ENCODE measurements around the gene SLC2A4RG.
A peak's percentile ranks its signal among the peaks of the same experiment; 100 is the strongest.
"Not testable (repeated sequence)": the region's sequence is repeated elsewhere in the genome, so short reads cannot be mapped to it uniquely, and the experiment has no call there.

SLC2A4RG gene

DNA sequence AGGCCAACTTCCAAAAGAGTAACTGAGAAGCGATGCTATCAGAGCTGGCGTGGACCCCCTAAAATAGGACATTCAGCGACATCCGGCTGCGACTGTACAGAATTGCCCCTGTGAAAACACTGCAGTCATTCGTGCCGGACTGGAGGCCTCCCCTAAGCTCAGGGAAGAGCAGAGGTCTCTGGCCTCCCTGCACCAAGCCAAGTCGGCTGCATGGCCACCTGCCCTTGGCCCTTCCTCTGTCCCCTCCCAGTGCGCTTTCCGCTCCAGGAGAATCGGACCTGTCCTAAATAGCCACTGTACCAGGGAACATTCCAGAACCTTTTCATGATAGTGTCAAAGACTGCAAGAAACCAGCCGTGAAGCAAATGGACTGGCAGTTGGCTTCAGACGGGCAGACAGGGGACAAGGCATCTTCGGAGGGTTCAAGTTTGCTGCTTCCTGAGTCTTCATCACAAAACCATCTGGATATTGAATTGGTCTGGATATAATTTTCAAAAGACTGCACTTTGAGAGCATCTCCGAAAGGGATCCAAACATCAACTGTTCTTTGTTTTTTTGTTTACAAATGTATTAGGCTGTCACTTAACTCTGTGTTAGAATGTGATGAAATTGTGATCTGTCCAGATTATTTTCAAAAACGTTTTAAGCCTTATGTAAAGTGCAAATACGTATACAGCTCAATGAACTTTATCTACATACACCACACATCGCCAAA, 16.5 kb downstream of the SLC2A4RG start:
- no peak for DNase-seq

GRCh38 chr20:63756648-63756991, 17.0 kb downstream of the SLC2A4RG start:
- DNase-seq, result no peak

GRCh38 chr20:63758152-63758551, 18.6 kb downstream of the SLC2A4RG start:
- no peak for DNase-seq

DNA sequence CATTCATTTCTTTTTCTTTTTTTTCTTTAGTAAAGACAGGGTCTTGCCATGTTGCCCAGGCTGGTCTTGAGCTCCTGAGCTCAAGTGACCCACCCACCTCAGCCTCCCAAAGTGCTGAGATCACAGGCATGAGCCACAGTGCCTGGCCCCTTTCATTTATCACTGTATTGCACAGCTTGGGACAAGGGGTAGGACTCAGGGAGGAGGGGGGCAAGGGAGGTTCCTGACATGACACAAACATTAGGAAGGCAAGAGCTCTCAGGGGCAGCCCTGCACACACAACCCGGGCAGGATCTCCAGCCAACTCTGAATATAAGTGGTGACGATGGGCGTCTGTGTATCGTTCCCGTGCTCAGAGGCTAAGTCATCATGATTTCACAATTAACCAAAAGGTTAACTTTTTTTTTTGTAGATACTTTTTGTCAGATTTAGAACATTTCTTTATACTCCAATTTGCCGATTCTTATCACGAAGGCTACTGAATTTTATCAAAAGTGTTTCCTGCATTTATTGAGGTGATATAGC, 19.9 kb downstream of the SLC2A4RG start:
- DNase-seq, result no peak

DNA sequence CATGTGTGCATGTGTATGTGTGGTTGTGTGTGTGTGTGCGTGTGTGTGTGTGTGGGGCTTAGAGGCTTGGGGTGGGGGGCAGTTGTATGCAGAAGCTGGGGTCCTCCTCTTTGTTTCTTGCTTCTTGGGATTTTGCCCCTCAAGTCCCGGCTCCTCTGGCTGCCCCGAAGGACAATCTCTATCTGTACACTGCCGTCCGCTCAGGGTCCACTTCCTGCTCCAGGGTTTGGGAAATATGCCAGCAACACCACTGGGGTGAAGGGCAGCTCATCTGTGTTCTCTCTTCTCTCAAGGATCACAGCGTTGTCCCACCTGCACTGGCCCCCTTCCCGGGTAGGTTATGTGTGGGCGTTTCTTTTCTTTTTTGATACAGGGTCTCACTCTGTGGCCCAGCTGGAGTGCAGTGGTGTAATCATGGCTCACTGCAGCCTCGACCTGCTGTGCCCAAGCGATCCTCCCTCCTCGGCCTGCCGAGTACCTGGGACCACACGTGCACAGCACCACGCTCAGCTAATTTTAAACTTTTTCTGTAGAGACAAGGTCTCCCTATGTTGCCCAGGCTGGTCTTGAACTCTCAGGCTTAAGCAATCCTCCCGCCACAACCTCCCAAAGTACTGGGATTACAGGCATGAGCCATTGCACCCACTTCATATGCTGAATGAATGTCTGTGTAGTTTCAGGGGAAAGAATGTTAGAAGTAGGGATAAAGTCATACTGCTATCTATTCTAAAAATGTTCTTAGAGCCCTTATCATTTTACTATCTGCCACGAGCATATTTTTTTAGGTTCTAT, 25.7 kb downstream of the SLC2A4RG start:
- DNase-seq, result no peak

DNA sequence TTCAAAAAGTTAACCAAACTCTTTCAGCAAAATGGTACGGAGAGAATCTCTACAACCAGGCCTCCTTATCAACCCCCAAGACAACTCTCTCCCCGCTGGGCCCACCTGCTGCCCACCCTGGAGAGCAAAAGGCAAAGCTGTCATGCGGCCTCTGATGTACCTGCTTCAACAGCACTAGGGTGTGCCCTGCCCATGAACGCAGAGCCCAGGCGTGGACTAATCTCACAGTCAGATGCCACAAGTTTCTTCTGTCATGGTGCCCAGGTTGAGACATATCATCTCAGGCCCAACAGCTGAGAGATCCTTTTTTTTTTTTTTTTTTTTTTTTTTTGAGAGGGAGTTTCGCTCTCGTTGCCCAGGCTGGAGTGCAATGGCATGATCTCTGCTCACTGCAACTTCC, 26.3 kb downstream of the SLC2A4RG start:
- DNase-seq, result no peak

DNA sequence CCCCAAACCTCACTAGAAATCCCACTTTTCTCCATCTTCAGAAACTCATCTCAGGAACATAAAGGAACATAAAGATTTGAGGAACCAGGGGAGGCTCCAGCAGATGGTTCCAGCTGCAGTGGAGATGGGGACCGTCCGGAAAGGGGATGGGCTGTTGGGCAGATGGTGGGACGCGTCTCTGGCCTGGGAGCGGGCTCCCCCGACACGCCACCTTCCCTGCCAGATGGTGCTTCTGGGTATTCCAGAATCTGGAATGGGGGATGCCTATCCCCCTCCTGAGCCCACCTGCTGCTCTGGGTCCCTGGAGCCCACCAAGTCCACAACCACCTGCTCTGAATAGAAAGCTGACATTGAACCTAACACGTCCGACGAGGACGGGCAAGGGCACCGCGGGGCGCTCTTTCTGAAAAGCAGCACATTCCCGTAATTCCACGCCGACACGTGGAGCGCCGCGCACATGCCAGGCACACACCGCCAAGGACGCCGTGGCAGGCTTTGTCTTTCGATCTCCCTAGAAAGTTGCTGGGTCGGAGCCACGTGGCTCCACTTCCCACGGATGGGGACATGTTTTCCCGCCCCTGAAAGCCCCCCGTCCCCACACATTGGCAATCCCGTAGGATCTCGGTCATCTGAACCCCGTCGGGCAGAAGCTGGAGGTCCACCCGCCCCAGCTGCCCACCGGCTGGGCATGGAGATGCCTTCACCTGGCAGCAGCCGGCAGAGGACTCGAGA, 27.3 kb downstream of the SLC2A4RG start:
- DNase-seq, result no peak

DNA sequence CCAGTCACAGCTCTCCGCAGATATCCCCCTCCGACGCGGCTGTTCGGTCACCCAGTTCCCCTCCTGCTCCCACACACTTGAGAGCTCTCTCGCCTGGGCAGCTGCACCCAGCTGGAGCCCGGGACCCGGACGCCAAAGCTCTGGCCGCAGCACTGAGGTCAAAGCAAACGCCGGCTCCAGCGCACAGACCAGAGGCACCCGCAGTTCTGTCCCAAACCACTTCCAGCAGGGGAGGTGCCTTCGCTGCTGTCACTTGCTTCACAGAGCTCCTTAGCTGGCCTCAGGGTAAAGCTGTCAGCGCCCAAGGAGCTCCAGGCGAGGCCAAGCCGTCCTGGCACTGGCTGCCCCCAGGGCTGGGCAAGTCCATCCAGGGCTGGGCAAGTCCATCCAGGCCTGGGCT, 27.9 kb downstream of the SLC2A4RG start:
- DNase-seq, result no peak

GRCh38 chr20:63767886-63768285, 28.3 kb downstream of the SLC2A4RG start:
- DNase-seq, result no peak

DNA sequence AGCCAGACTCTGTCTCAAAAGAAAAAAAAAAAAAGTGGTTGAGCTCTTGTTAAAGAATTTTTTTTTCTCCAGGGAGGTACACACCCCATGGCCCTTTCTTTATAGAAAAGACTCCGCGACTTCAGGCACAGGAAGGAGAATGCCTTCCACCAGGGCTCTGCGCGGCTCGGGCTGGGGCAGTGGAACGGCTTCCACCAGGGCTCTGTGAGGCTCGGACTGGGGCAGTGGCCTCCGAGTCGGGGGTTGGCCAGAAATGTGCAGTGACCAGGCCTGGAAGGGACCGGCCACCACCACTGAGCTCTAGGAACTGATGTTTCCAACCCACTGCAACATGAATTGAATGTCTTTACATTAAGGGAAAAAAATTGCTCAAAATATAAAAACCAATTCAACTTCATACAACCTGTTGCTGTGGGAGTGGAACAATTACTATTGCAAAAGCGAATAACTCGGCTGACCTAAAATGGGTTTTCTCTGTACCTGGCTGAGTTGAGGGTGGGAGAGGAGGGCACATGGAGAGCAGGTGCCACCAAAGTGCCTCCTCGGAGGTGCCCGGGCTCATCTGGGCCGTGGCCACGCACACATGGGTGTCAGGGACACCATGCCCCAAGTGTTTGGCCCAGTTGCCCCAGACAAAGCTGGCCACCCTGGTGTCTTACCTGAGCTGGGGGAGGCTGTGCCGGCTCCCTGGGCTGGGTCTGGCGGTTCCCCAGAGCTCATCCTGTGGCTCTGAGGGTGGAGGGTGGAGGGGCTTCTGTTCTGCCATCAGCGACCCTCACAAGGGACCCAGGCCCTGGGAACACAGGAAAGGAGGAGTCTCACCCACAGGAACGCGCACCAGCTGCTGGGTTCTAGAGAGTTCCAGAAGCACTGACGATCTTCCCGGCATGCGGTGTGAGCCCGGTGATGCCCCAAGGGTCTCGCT, 29.3 kb downstream of the SLC2A4RG start:
- no peak for DNase-seq

- no peak for DNase-seq
Measured at GRCh38 chr20:63769891-63770474, 30.4 kb downstream of the SLC2A4RG start.

DNA sequence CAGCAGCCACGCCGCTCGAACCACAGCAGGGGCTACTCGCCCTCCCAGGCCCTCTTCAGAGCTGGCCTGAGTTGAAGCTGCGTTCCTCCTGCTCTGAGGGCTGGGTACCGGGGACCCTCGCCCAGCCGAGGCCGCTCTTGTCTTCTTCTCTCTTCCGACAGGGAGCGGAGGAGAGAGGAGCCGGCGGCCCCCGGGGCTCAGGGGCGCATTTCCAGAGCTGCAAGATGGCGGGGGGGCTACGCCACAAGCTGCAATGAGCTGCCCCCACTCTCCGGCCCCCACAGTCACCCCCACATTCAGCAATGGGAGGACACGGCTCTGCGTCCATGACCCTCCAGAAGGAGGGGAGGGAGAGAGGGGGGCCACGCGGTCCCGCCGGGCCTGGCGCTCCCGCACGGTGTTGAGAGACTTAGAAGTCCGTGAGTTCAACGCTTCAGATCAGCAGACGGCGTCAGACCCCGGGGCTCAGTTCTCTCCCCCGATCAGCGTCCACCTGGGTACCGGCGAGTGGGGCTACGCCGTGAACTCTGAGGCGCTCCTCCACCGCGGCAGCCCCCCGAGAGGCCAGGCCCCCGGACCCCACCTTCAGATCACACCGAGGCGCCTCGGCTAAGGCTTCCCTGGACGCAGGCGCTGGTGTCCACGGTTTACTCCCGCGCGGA, 31.6 kb downstream of the SLC2A4RG start:
- DNase-seq, result no peak

DNA sequence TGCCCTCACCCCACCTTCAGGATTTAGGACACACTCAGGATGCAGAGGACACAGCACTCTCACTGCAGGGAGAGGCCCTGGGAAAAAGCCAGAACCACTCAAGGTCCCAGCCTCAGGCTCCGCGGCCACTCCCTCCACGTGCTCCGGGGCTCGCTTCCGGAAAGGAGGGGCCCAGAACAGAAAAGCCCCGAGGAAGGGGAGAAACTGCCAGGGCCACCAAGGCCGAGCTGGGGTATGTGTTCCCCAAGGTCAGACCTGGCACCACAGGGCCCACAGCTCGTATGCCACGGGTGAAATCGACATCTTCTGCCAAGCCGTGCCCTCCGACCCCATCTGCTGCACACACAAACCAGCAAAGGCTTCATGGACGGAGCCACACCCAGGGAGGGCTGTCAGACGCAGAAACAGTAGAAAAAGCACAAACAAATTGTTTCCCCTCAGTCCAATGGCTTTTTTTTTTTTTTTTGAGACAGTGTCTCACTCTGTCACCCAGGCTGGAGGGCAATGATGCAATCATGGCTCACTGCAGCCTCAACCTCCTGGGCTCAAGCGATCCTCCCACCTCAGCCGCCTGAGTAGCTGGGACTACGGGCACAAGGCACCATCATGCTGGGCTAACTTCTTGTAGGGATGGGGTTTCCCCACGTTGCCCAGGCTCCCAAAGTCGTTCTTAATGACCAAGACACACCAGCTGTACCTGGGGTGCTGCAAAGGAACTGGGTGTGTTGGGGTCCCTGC, 33.4 kb downstream of the SLC2A4RG start:
- no peak for DNase-seq

- no peak for DNase-seq
Measured at GRCh38 chr20:63773571-63774241, 34.1 kb downstream of the SLC2A4RG start.

DNA sequence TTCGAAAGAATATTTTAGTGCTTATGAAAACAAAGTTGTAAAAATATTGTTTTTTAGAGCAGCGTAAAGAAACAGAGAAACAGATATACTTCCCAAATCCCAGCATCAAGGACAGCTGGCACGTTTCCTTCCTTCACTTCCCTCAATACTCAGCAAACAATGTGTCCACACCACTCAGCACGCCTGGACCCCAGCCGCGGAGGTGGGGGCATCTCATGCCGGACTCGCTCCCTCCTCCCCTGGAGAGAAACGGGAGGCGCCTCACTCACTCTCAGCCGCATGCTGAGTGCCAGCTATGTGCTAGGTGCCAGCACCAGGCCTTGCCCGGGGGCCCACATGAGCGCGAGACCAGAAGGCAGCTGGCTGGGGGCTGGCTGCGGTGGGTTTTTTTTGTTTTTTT, 34.7 kb downstream of the SLC2A4RG start:
- DNase-seq, result no peak

DNA sequence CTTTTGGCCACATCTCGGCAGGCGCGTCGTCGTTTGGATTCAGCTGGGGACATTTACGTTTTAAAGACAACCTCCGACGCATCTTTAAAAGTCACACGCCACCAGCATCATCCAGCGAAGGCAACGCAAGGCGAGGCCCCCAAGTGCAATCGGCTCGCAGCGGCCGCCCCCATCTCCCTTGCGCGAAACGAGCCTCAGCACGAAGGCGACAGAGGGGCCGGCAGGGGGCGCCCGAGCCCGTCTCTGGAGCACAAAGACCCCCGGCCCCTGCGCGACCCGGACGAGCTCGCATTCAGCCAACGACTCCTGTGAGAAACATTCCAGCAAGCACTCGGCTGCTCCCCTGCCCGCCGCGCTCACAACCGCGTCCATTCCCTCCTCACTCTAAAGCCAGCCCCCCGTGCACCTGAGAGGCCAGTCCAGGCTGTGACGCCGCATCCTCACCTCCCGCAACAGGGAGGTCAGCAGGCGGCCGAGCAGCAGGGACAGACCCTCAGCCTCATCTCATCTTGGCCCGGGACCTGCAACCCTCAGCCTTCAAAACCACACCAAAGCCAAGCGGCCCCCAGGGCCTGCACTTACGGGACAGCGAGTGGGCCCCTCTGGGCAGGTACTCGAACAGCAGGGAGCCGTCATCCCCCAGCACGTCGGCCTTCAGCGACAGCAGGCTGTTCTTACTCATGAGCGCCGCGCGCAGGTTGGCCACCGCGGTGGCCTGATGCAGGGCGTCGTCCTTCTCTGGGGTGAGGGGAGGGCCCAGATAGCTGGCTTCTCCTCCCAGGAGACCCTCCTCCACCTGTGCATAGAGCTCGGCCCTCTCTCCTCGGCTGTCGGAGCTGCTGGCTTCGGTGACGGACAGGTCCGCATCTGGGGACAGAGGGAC, 35.8 kb downstream of the SLC2A4RG start:
- DNase-seq, result peak in 1 of 2 experiments; percentile 5

GRCh38 chr20:63776875-63777274, 37.3 kb downstream of the SLC2A4RG start:
- DNase-seq, result not testable (repeated sequence)

DNA sequence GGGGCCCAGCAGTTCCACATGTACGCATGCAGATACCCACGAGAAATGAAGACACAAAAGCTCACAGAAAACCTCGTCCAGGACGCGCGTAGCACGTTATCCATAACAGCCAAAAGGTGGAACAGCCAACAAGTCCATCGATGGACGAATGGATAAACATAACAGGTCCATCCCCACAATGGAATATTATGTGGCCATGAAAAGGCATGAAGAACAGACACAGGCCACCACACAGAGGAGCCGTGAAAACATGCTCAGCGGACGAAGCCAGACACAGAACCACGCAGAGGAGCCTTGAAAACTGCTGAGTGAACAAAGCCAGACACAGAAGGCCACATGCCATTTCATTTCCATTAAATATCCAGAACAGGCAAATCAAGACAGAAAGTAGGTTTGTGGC, 38.0 kb downstream of the SLC2A4RG start:
- DNase-seq, result no peak

Measured in Kasumi-1 (cell line).